HG02759 (cell line): ENCODE results near the gene RNF39.

Source experiments
- ATAC-seq: cut with Tn5 transposase; IDR thresholded peaks from one replicate; pipeline ENCODE4 v1.9.1; 2021; ENCODE audit warnings: mild to moderate bottlenecking, moderate library complexity; ENCODE audit not compliant: unreplicated experiment

Gene RNF39

DNA sequence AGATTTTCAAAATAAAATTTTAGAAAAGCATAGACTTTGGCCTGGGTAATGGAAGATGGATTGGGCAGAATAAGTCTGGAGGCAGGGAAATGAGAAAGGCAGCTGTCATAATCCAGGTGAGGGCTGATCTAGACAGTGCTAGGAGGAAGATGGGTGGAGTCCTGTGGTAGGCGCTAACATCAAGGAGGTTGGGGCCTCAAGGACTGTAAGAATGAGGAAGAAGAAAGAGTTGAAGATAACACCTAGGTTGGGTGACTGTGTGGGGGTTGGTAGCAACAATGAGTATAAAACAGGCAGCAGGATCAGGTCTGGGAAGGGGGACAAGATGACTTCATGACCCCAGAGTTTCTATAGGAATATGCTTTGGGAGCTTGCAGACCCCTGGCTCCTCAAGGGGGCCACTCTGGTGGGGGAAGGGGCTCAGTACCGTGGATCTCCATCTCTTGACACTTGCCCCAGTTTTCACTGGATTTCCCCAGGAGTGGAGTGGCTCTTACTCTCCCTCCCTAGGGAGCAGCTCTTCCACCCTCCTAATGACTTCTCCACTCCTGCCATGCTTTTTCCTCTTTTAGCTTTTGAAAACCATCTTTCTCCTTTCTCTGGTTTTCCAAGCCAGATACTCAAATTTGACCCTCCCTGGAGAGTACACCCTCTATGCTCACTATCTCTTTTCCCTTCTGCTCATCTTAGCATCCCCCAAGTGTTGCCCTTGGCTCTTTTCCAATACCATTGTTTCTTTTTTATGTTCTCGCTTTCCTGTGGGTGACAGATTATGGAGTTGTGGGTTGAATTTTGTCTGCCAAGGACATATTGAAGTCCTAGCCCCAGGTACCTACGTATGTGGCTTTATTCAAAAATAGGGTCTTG is 22.6 kb upstream of the RNF39 start:
- ATAC-seq = no peak

DNA sequence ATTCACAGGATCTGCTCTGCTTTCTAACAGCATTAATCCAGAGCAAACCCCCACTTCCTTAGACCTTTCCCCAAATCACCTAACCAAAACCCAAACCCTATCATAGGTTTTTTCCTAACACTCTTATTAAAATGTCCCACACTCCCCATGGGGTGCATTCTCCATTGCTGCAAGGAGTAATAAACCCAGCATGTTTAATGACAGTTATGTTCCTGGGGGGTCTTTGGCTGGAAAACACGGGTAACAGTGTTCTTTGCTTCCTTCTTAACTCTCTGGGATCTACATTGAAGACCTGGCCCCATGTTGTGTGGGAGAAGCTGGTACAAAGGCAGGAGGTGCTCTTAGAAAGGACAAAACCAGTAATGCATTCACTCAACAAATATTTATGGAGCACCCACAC is 21.3 kb upstream of the RNF39 start:
- ATAC-seq = no peak

- ATAC-seq = no peak
Observed at GRCh38 chr6:30093951-30094661, 18.5 kb upstream of the RNF39 start.

DNA sequence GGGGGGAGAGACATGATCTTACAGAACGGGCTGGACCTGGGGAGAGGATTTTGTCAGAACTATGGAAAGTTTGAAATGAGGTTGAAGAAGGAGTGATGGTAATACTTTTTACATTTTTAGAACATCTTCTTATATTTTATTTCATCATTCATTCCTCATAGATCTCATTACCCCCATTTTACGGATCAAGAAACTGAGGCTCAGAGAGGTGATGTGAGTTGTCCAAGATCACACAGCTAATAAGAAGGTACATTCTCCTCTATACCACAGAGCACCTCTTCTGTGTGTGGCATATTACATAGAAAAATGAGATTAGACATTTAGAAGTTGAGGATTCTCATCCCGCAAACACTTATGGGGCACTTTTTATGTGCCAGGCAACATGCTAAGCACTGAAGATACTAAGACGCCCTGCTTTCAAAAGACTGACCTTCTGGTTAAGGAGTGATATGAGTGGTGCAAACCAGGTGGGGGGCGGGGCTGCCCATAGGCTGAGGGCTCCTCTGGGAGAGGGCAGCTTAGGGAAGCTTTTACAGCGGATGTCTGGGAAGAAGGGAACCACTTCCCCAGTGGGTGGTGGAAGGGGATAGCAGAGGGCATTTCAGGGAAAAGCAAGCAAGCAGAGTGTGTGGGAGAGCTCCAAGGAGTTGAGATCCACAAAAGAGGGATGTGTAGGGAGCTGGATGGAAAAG is 17.4 kb upstream of the RNF39 start:
- ATAC-seq = no peak

DNA sequence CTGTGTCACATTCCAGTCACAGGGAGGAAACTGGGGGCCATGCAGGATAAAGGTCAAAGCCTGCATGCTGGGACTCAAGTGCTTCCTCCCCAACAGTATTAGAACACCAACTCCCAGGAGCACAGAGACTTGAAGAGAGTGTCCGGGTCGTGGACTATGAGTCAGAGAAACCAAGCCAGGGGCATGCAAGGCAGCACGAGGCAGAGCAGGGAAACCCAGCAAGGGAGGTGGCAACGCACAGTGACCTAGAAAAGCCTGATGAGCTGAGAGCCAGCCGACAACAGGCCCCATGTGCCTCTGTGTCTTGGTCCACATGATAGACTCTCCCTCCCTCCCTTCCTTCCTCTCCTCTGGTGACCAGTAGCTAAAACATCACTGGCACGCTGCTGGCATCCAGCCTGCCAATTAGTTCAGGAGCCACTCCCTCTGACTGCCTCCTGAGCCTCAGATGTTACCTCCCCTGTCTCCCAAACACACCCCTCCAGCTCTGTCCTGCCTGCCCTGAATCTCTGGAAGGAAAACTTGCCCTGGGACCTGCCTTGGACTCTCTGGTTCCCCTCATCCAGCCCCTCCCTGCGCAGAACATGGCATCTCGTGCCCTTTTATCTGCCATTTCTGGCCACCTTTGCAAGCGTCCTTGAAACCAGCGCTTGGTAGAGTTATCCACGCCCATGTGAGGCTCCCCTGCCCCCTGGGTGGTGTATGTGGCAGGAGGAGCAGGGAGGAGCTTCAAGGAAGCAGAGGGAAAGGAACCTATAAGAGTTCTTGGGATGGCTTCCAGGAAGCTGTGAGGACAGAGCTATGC is 16.2 kb upstream of the RNF39 start:
- no peak for ATAC-seq

DNA sequence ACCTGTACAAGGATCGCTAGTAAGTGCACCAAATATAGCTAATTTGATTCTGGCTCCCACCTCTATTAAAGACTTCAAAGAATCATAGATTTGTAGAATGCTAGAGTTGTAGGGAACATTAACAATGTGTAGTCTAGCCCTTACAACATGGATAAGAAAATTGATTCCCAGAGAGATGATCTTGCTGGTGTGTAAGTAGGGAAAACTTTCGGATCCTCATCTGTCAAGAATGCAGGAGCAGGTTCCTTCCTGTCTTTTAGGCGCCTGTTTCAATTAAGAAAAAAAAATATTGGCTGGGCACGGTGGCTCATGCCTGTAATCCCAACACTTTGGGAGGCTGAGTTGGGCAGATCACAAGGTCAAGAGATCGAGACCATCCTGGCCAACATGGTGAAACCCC is 12.3 kb upstream of the RNF39 start:
- ATAC-seq = no peak

DNA sequence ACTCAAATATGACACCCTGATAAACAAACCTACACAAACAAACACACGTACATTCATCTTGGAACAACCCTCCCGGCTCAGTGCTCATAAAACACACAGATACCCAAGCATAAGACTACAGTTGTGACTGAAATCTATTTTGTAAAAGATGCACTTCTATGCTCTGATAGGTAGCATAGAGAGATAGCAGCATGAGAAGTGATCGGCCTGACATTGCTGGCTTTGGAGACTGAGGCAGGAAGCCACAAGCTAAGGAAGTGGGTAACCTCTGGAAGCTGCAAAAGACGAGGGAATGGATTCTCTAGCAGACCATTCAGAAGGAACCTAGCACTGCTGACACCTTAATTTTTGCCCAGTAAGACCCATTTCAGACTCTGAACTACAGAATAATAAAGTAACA is 1.6 kb upstream of the RNF39 start:
- ATAC-seq = no peak

DNA sequence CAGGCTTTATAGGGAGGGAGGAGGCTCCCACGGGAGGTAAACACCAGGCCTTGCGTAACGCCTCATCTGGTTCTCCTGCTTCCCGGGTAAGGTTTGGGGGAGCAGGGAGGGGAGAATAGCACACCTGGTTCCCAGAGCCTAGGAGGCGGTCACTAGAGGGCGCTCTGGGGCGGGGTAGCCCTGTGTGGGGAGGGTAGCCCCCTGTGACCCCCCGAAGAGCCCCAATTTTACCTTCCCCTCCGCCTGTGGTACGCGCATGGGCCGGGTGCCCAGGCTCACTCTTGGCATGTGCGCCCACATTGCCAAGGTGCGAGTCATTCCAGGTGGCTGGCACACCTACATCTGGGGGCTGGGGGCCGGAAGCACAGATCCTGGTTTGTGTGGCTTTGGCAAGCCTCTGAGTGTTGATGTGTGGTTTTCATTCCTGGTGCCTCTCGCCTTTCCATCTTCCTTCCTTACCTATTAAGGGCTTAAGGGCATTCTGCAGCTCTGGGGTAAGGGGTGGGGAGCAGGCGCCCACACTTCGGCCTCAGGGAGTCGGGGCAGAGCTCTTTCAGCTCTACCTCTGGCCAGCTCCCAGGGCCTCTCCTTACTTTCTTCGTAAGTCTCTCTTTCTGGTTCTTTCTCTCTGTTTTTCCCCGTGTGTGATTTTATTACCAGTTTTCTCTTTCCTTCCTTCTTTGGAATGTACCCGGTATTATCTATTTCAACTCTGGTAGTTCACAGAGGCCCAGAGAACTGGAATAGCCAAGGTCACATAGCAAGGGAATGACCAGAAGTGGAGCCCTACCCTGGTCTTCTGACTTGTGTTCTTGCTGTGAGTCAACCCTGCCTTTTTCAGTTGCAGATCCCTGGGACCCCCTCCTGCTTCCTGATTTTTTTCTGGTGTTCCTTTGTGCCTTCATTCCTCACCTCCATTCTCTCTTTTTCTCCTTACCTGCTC is 492 bp upstream of the RNF39 start:
- ATAC-seq = no peak

DNA sequence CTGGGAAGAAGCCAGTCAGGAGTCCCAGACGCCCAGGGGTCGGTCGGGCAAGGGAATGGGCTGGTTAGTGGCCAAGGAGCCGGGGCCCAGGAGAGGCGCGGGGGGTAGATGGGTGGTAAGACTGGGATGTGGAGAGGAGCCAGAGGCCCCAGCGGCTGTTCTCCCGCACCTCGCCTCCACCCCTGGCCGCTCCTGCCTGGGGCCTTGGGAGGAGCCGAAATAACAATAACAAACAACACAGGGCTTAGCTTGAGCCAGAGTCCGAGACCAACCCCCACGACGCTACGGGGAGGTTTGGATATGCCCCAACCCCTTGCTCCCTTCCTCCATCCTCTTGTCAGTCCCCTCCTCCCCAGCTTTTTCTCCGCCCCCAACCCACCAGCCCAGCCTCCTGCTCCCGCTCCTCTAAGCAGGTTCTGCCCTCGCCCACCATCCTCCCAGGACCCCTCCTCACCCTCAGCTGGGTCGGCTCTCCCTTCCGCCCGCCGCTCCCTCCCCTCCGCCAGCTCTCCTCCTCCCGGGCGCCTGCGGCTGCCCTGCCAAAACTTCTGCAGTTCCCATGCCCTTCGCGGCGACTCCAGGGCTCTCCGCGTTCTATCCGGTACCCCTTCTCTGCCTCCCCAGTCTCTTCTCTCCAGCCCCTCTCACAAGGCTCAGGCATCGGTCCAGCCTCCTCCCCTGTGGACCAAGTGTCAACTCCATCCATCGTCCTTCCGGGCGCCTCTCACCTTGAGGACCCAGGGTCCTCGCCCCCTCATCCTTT is 1.1 kb downstream of the RNF39 start:
- no peak for ATAC-seq

GRCh38 chr6:30073489-30074235 is 1.9 kb downstream of the RNF39 start:
- ATAC-seq = no peak

- no peak for ATAC-seq
Observed at GRCh38 chr6:30071858-30072257, 3.7 kb downstream of the RNF39 start.

- no peak for ATAC-seq
Observed at GRCh38 chr6:30071081-30071818, 4.3 kb downstream of the RNF39 start.

DNA sequence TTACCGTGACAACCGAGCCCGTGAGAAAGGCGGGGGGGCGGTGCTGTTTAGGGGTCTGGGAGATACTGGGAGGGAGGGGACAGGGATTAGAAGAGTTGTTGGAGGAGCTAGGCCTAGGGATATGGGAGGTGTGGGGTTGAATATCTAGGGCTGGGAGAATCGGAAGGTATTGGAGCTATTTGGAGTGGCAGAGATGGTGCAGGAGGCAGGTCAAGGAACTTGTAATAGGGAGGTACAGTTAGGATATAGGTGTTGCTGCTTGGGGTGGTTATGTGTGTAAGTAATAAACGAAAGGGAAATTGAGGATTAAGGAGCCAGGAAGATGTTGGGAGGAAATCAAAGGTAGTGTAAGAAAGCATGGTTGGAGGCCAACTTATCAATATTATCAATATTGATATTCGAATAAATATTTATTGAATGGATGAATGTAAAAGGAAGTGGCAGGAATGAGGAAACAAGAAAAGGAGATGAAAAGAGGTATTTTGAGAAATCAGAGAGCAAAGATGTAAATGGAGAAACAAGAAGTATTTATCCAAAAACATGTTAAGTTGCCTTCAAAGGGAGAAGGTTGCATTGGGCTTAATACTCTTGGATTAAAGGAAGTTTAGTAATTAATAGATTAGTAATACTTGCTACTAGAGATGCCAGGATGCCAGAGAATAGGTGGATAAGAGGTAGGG is 8.0 kb downstream of the RNF39 start:
- no peak for ATAC-seq

- peak; percentile 96 for ATAC-seq
Observed at GRCh38 chr6:30066577-30067459, 8.8 kb downstream of the RNF39 start, which contains the start of gene PPP1R11. PPP1R11 (plus strand) TSS chr6:30067198; CDS start chr6:30067411, 213 bp downstream.

- no peak for ATAC-seq
Observed at GRCh38 chr6:30066082-30066481, 9.5 kb downstream of the RNF39 start.

DNA sequence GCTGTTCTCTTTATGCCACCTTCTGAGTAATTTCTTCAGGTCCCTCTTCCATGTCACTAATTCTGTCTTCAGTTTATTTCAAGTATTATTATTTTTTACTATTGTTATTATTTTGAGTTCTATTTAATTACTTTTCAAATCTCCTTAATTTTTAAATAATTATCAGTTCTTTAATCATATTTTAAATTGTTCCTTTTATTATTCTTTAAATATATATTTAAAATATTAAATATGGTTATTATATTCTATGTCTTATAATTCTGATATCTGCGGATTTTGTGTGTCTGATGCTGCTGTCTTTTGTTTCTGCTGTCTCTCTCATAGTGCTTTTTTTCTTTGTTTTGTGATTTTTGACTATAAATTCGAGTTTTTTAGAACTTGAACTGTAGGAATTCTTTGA is 12.3 kb downstream of the RNF39 start:
- no peak for ATAC-seq
